ENCODE measurements around the gene CTXND1. TPM values are rescaled to one million over a fixed set of nuclear protein-coding genes. Genes with fewer than 3 reads are reported as not detected.

CTXND1 gene
- polyA plus RNA-seq, 3 donors = not detected

DNA sequence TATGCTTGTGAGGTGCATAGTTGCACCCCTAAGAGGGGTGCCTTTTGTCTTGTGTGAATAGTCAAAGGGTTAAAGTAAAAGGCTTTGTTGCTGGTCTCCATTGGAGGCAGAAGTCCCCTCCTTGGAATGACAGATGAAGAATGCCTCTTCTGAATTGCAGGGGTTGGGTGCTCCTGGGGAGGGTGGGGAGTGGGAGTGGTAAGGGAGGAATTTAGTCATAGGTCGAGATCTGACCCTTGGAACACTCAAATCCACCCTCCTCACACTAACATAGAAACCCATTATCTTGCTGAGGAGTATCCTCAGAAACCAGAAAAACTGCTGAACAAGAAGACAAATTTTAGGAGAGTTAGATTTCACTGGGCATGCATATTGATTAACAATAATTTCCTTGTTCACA lies 4.7 kb downstream of the CTXND1 start:
- Mint-ChIP-seq H3K4me1 (peaks cover 6% of the 10 kb centered on the region), H3K27me3 (ENCODE audit: low read depth in 3 of 3) (peaks cover 43 to 66% (median 48%) of the 10 kb centered on the region in 3 donors), H3K36me3 (peaks cover 0 to 2% of the 10 kb centered on the region in 2 donors), H3K27ac (no peak overlapping the region), H3K4me3 (no peak overlapping the region), H3K9me3 (peaks cover 0 to 3% (median 1%) of the 10 kb centered on the region in 7 donors)
- Histone ChIP-seq H3K36me3 (replicated peaks in 1 of 2; ENCODE audit: control insufficient read depth in 1 of 2, insufficient read depth in 2 of 2, low read length in 2 of 2) (no peaks in the 10 kb centered on the region), H3K79me2 (ENCODE audit: insufficient read depth, low read length) (no peaks in the 10 kb centered on the region), H3K27ac (ENCODE audit: low read depth in 1 of 2, low read length in 2 of 2) (no peak overlapping the region), H4K20me1 (ENCODE audit: insufficient read depth, low read length) (no peaks in the 10 kb centered on the region), H3K4me2 (replicated peaks; ENCODE audit: extremely low read depth, low read length, poor library complexity, severe bottlenecking) (no peak overlapping the region), H3K27me3 (ENCODE audit: control insufficient read depth in 2 of 2, insufficient read depth in 2 of 2, low read length in 2 of 2) (peaks cover 44 to 45% of the 10 kb centered on the region in 2 donors), H3K4me1 (ENCODE audit: control insufficient read depth in 1 of 2, insufficient read depth in 2 of 2, low read length in 2 of 2) (peaks cover 0 to 8% of the 10 kb centered on the region in 2 donors), H3K9ac (ENCODE audit: insufficient read depth, low read length, poor library complexity, severe bottlenecking) (no peak overlapping the region), H3K4me3 (replicated peaks in 1 of 3; ENCODE audit: low read depth in 2 of 3, low read length in 3 of 3) (no peak overlapping the region), H2AFZ (ENCODE audit: insufficient read depth, low read depth, low read length, poor library complexity, severe bottlenecking) (no peak overlapping the region), H3K9me3 (replicated peaks in 1 of 2; ENCODE audit: control insufficient read depth in 1 of 2, insufficient read depth in 1 of 2, low read length in 2 of 2) (peaks cover 0 to 13% of the 10 kb centered on the region in 2 donors)
- intact Hi-C loops (cut with micrococcal nuclease) = no loop called here
- no peak for DNase-seq
- TF ChIP-seq, protein P1, sequence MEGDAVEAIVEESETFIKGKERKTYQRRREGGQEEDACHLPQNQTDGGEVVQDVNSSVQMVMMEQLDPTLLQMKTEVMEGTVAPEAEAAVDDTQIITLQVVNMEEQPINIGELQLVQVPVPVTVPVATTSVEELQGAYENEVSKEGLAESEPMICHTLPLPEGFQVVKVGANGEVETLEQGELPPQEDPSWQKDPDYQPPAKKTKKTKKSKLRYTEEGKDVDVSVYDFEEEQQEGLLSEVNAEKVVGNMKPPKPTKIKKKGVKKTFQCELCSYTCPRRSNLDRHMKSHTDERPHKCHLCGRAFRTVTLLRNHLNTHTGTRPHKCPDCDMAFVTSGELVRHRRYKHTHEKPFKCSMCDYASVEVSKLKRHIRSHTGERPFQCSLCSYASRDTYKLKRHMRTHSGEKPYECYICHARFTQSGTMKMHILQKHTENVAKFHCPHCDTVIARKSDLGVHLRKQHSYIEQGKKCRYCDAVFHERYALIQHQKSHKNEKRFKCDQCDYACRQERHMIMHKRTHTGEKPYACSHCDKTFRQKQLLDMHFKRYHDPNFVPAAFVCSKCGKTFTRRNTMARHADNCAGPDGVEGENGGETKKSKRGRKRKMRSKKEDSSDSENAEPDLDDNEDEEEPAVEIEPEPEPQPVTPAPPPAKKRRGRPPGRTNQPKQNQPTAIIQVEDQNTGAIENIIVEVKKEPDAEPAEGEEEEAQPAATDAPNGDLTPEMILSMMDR (IDR thresholded peaks at IDR 0.05) = no peak
- WGBS (ENCODE audit: insufficient coverage) = no CpG with 5 or more reads among the region's 1 CpG

DNA sequence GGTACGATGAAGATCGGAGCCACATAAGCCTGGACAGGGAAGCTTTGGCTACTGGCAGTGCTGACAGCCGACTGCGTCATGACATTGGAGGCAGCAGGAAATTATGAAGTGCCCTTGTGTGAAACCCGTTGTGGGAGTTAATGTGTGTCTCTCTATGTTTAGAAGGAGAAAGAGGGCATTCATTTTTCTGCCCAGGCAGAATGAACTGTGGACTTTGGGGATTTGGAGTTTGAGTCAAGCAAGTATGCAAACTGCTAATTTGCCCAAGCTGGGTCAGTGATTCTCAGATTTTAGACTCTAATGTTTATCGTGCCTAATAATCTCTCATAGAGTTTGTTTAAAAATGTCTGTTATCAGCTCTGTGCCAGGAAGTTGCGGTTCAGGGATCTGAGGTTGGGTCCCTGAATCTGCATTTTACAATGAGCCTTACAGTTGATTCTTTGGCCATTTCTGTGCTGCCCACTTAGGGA lies 5.6 kb downstream of the CTXND1 start:
- Mint-ChIP-seq H3K27ac (no peak overlapping the region), H3K9me3 (peaks cover 0 to 3% (median 0%) of the 10 kb centered on the region in 7 donors), H3K36me3 (peaks cover 0 to 2% of the 10 kb centered on the region in 2 donors), H3K4me1 (peaks cover 4% of the 10 kb centered on the region), H3K27me3 (ENCODE audit: low read depth in 3 of 3) (peaks cover 45 to 67% (median 47%) of the 10 kb centered on the region in 3 donors), H3K4me3 (peak overlapping the region in 1 of 2 donors; percentile 13)
- TF ChIP-seq, protein P1 (IDR thresholded peaks at IDR 0.05) = no peak
- H3K9ac ChIP-seq (ENCODE audit: insufficient read depth, low read length, poor library complexity, severe bottlenecking) = no peak overlapping the region
- 82% methylated on average over 7 of the region's 7 CpGs for WGBS (ENCODE audit: insufficient coverage)
- H3K36me3 ChIP-seq (replicated peaks in 1 of 2; ENCODE audit: control insufficient read depth in 1 of 2, insufficient read depth in 2 of 2, low read length in 2 of 2) = no peaks in the 10 kb centered on the region
- no peak overlapping the region for H3K4me2 ChIP-seq (replicated peaks; ENCODE audit: extremely low read depth, low read length, poor library complexity, severe bottlenecking)
- H3K4me1 ChIP-seq (ENCODE audit: control insufficient read depth in 1 of 2, insufficient read depth in 2 of 2, low read length in 2 of 2) = peaks cover 0 to 2% of the 10 kb centered on the region in 2 donors
- H3K27me3 ChIP-seq (ENCODE audit: control insufficient read depth in 2 of 2, insufficient read depth in 2 of 2, low read length in 2 of 2) = peaks cover 40 to 41% of the 10 kb centered on the region in 2 donors
- DNase-seq = no peak
- no peak overlapping the region for H3K27ac ChIP-seq (ENCODE audit: low read depth in 1 of 2, low read length in 2 of 2)
- intact Hi-C loops (cut with micrococcal nuclease) = no loop called here
- no peaks in the 10 kb centered on the region for H3K79me2 ChIP-seq (ENCODE audit: insufficient read depth, low read length)
- no peak overlapping the region for H2AFZ ChIP-seq (ENCODE audit: insufficient read depth, low read depth, low read length, poor library complexity, severe bottlenecking)
- peaks cover 0 to 10% of the 10 kb centered on the region in 2 donors for H3K9me3 ChIP-seq (replicated peaks in 1 of 2; ENCODE audit: control insufficient read depth in 1 of 2, insufficient read depth in 1 of 2, low read length in 2 of 2)
- no peak overlapping the region for H3K4me3 ChIP-seq (replicated peaks in 1 of 3; ENCODE audit: low read depth in 2 of 3, low read length in 3 of 3)
- no peaks in the 10 kb centered on the region for H4K20me1 ChIP-seq (ENCODE audit: insufficient read depth, low read length)
